Caco-2 (cell line): Measurements from ENCODE around the gene BHLHE41. TPM values are rescaled to one million over a fixed set of nuclear protein-coding genes. Genes with fewer than 3 reads are reported as not detected.

Source experiments
- BruUV-seq: library from RNA; stranded (reverse); fragments of 400-500 nt; replicated peaks from 2 replicates; lab custom pipeline; 2021; lab: Mats Ljungman, UMichigan
- CTCF ChIA-PET: fragments of 300-600 bp; sonication (Branson Sonifier 250); formaldehyde crosslinking; loops from one replicate; lab custom pipeline; 2022; ENCODE audit warnings: antibody characterized with exemption; lab: Charles Lee
- POLR2A ChIA-PET: fragments of 300-600 bp; sonication (Branson Sonifier 250); formaldehyde crosslinking; loops from one replicate; lab custom pipeline; 2022; ENCODE audit warnings: antibody characterized with exemption; lab: Charles Lee
- DNase-seq, 2 experiments: peaks; one replicate each; pipeline versions ENCODE4 v3.0.0 to v3.0.0-alpha.2; 2020 to 2022
- H3K27me3 ChIP-seq: replicated peaks from 2 replicates; pipeline ENCODE4 v1.6.0; 2011; ENCODE audit warnings: low read length; ENCODE audit not compliant: control insufficient read depth, insufficient read depth
- H3K36me3 ChIP-seq: 2 replicates; pipeline ENCODE4 v1.5.1; 2011; ENCODE audit warnings: low read length; ENCODE audit not compliant: control insufficient read depth, insufficient read depth
- H3K4me1 ChIP-seq: fragments of 250-450 bp; sonication (Bioruptor Pico); 2 replicates; pipeline ENCODE4 v1.5.1; 2020; ENCODE audit warnings: mild to moderate bottlenecking
- H3K4me3 ChIP-seq: 2 replicates; pipeline ENCODE4 v1.5.1; 2011; ENCODE audit warnings: low read depth, mild to moderate bottlenecking, control low read depth, low read length
- H3K9me3 ChIP-seq: fragments of 250-450 bp; sonication (Bioruptor Pico); 2 replicates; pipeline ENCODE4 v1.5.1; 2020; ENCODE audit warnings: mild to moderate bottlenecking, moderate library complexity
- H3K27ac Mint-ChIP-seq: one replicate; pipeline ENCODE4 v1.8.0; 2022; ENCODE audit warnings: mixed read lengths; ENCODE audit not compliant: unreplicated experiment
- H3K27me3 Mint-ChIP-seq: one replicate; pipeline ENCODE4 v1.8.0; 2022; ENCODE audit warnings: mixed read lengths; ENCODE audit not compliant: insufficient read depth, unreplicated experiment
- H3K36me3 Mint-ChIP-seq: one replicate; pipeline ENCODE4 v1.8.0; 2022; ENCODE audit warnings: mild to moderate bottlenecking, mixed read lengths; ENCODE audit not compliant: insufficient read depth, unreplicated experiment
- H3K4me1 Mint-ChIP-seq: one replicate; pipeline ENCODE4 v1.8.0; 2022; ENCODE audit warnings: low read depth, mixed read lengths; ENCODE audit not compliant: unreplicated experiment
- H3K4me3 Mint-ChIP-seq: one replicate; pipeline ENCODE4 v1.8.0; 2022; ENCODE audit warnings: mild to moderate bottlenecking, moderate library complexity, mixed read lengths; ENCODE audit not compliant: unreplicated experiment
- H3K9me3 Mint-ChIP-seq: one replicate; pipeline ENCODE4 v1.8.0; 2022; ENCODE audit warnings: mixed read lengths; ENCODE audit not compliant: unreplicated experiment
- CTCF ChIP-seq, 2 experiments: fragments of 200-600 bp in 1 of 2; IDR thresholded peaks; 1 replicate in 1 of 2; 2 replicates in 1 of 2; pipeline versions ENCODE4 v1.5.1 to v1.8.0; 2011 to 2022; ENCODE audit warnings: antibody characterized with exemption in 1 of 2, control low read depth in 1 of 2, inconsistent platforms in 1 of 2, low read depth in 1 of 2, low read length in 1 of 2, mild to moderate bottlenecking in 1 of 2, moderate library complexity in 1 of 2; ENCODE audit not compliant: insufficient read depth in 1 of 2, severe bottlenecking in 1 of 2, unreplicated experiment in 1 of 2
- intact Hi-C: fragments of 100-400 bp; cut with micrococcal nuclease; formaldehyde crosslinking; loops from one replicate; pipeline ENCODE4 v1.10.0; 2022; ENCODE audit not compliant: unreplicated experiment
- total RNA-seq: library from RNA; stranded (reverse); gene quantifications from 2 replicates; pipeline ENCODE4 v1.2.3, GENCODE V29; 2022

Gene BHLHE41
- total RNA-seq, 1 experiment from 2014 or later, result 3.2 TPM

GRCh38 chr12:26156201-26156871 lies 31.5 kb upstream of the BHLHE41 start:
- BruUV-seq, result no TSS peak
- intact Hi-C loops, result loop anchor here (2.0 kb wide), 1 partner anchor 60 kb away; no protein-coding TSS in a partner anchor

GRCh38 chr12:26153421-26154154 lies 28.8 kb upstream of the BHLHE41 start:
- BruUV-seq, result no TSS peak
- H3K27ac Mint-ChIP-seq, result no peak overlapping the region

More at GRCh38 chr12:26156201-26156871, 31.5 kb upstream of the BHLHE41 start:
- no peak for DNase-seq
- H3K27me3 Mint-ChIP-seq, result no peaks in the 10 kb centered on the region
- H3K4me3 ChIP-seq, result no peak overlapping the region
- no peak for TF ChIP-seq CTCF (IDR thresholded peaks at IDR 0.05; ENCODE audit: insufficient read depth in 1 of 2, low read depth in 1 of 2, low read length in 1 of 2, severe bottlenecking in 1 of 2, unreplicated experiment in 1 of 2)
- no peaks in the 10 kb centered on the region for H3K36me3 Mint-ChIP-seq
- H3K9me3 ChIP-seq, result no peaks in the 10 kb centered on the region
- no peak overlapping the region for H3K27ac Mint-ChIP-seq
- H3K4me1 Mint-ChIP-seq, result peaks cover 12% of the 10 kb centered on the region
- H3K36me3 ChIP-seq, result no peaks in the 10 kb centered on the region
- CTCF ChIA-PET, result interaction anchor here (1.4 kb wide), 1 partner anchor 20 kb away, joined by 4 read pairs; no protein-coding TSS in a partner anchor
- no peaks in the 10 kb centered on the region for H3K27me3 ChIP-seq
- no peak overlapping the region for H3K4me3 Mint-ChIP-seq
- POLR2A ChIA-PET, result interaction anchor here (0.6 kb wide), 1 partner anchor 38 kb away, joined by 3 read pairs; no protein-coding TSS in a partner anchor
- H3K9me3 Mint-ChIP-seq, result no peaks in the 10 kb centered on the region
- H3K4me1 ChIP-seq, result peaks cover 22% of the 10 kb centered on the region

More at GRCh38 chr12:26153421-26154154, 28.8 kb upstream of the BHLHE41 start:
- TF ChIP-seq CTCF (IDR thresholded peaks at IDR 0.05; ENCODE audit: insufficient read depth in 1 of 2, low read depth in 1 of 2, low read length in 1 of 2, severe bottlenecking in 1 of 2, unreplicated experiment in 1 of 2), result no peak
- ChIA-PET POLR2A (no interaction called here), CTCF (interaction anchor here (0.7 kb wide), 1 partner anchor 34 kb away, joined by 3 read pairs; no protein-coding TSS in a partner anchor)
- Histone ChIP-seq H3K27me3 (no peaks in the 10 kb centered on the region), H3K36me3 (no peaks in the 10 kb centered on the region), H3K4me1 (peaks cover 22% of the 10 kb centered on the region), H3K4me3 (no peak overlapping the region), H3K9me3 (no peaks in the 10 kb centered on the region)
- peaks cover 12% of the 10 kb centered on the region for H3K4me1 Mint-ChIP-seq
- H3K27me3 Mint-ChIP-seq, result no peaks in the 10 kb centered on the region
- intact Hi-C loops, result no loop called here
- no peaks in the 10 kb centered on the region for H3K9me3 Mint-ChIP-seq
- no peak overlapping the region for H3K4me3 Mint-ChIP-seq
- no peaks in the 10 kb centered on the region for H3K36me3 Mint-ChIP-seq
- no peak for DNase-seq
